ENCODE data around the gene ZDHHC9. TPM values are rescaled to one million over a fixed set of nuclear protein-coding genes. Genes with fewer than 3 reads are reported as not detected.
"Not testable (repeated sequence)": the region's sequence is repeated elsewhere in the genome, so short reads cannot be mapped to it uniquely, and the experiment has no call there.

The ZDHHC9 gene
- total RNA-seq, 2 experiments from 2014 or later = 3.0 to 4.1 TPM

- Histone ChIP-seq H3K27ac (ENCODE audit: low read depth in 1 of 2, low read length in 2 of 2) (no peak overlapping the region), H3K4me3 (ENCODE audit: low read length) (no peak overlapping the region), H3K9me3 (ENCODE audit: control insufficient read depth in 1 of 2, insufficient read depth in 1 of 2, low read length in 2 of 2) (no peaks in the 10 kb centered on the region), H3K36me3 (ENCODE audit: insufficient read depth, low read length) (no peaks in the 10 kb centered on the region), H3K4me1 (ENCODE audit: insufficient read depth, low read length) (no peaks in the 10 kb centered on the region), H3K27me3 (ENCODE audit: control insufficient read depth in 1 of 2, insufficient read depth in 2 of 2, low read length in 2 of 2) (no peaks in the 10 kb centered on the region)
- ChIA-PET POLR2A (no interaction called here), CTCF (no interaction called here)
- no peaks in the 10 kb centered on the region for H3K9me3 Mint-ChIP-seq
- intact Hi-C loops (cut with DNase I, micrococcal nuclease) = no loop called here
- no peaks in the 10 kb centered on the region for H3K36me3 Mint-ChIP-seq (ENCODE audit: low read depth)
- ATAC-seq (ENCODE audit: poor library complexity) (no peak), DNase-seq (no peak)
- no peak overlapping the region for H3K27ac Mint-ChIP-seq
- H3K4me1 Mint-ChIP-seq (ENCODE audit: low read depth) = no peaks in the 10 kb centered on the region
- no peaks in the 10 kb centered on the region for H3K27me3 Mint-ChIP-seq
- no peak for TF ChIP-seq CTCF (IDR thresholded peaks at IDR 0.05)
- no peak overlapping the region for H3K4me3 Mint-ChIP-seq
These were observed 32.0 kb upstream of the ZDHHC9 start for GRCh38 chrX:129875669-129876068.

- no peak overlapping the region for H3K4me3 Mint-ChIP-seq
- no peaks in the 10 kb centered on the region for H3K27me3 ChIP-seq (ENCODE audit: control insufficient read depth in 1 of 2, insufficient read depth in 2 of 2, low read length in 2 of 2)
- no peaks in the 10 kb centered on the region for H3K36me3 ChIP-seq (ENCODE audit: insufficient read depth, low read length)
- H3K9me3 ChIP-seq (ENCODE audit: control insufficient read depth in 1 of 2, insufficient read depth in 1 of 2, low read length in 2 of 2) = no peaks in the 10 kb centered on the region
- H3K27me3 Mint-ChIP-seq = no peaks in the 10 kb centered on the region
- H3K4me1 ChIP-seq (ENCODE audit: insufficient read depth, low read length) = no peaks in the 10 kb centered on the region
- CTCF ChIA-PET = interaction anchor here (0.7 kb wide), 1 partner anchor 146 kb away, joined by 3 read pairs; no protein-coding TSS in a partner anchor
- POLR2A ChIA-PET = no interaction called here
- intact Hi-C loops (cut with DNase I, micrococcal nuclease) = no loop called here
- H3K27ac Mint-ChIP-seq = no peak overlapping the region
- H3K4me3 ChIP-seq (ENCODE audit: low read length) = no peak overlapping the region
- no peaks in the 10 kb centered on the region for H3K9me3 Mint-ChIP-seq
- no peaks in the 10 kb centered on the region for H3K36me3 Mint-ChIP-seq (ENCODE audit: low read depth)
- no peak overlapping the region for H3K27ac ChIP-seq (ENCODE audit: low read depth in 1 of 2, low read length in 2 of 2)
- no peak for TF ChIP-seq CTCF (IDR thresholded peaks at IDR 0.05)
- no peaks in the 10 kb centered on the region for H3K4me1 Mint-ChIP-seq (ENCODE audit: low read depth)
- ATAC-seq (ENCODE audit: poor library complexity) = no peak
- no peak for DNase-seq
These were observed 28.8 kb upstream of the ZDHHC9 start for GRCh38 chrX:129872524-129872923.

GRCh38 chrX:129866321-129866720 lies 22.6 kb upstream of the ZDHHC9 start:
- CTCF ChIA-PET = interaction anchor here (0.6 kb wide), 1 partner anchor 400 kb away, joined by 3 read pairs; no protein-coding TSS in a partner anchor
- not testable (repeated sequence) for H3K4me1 Mint-ChIP-seq (ENCODE audit: low read depth); H3K9me3 Mint-ChIP-seq

GRCh38 chrX:129859134-129859533 lies 15.4 kb upstream of the ZDHHC9 start:
- ATAC-seq (ENCODE audit: poor library complexity); H3K27me3 ChIP-seq (ENCODE audit: control insufficient read depth in 1 of 2, insufficient read depth in 2 of 2, low read length in 2 of 2); intact Hi-C loops (cut with DNase I, micrococcal nuclease); DNase-seq; H3K4me3 Mint-ChIP-seq; H3K9me3 ChIP-seq (ENCODE audit: control insufficient read depth in 1 of 2, insufficient read depth in 1 of 2, low read length in 2 of 2); H3K36me3 Mint-ChIP-seq (ENCODE audit: low read depth); H3K27me3 Mint-ChIP-seq; H3K4me1 Mint-ChIP-seq (ENCODE audit: low read depth); POLR2A ChIA-PET; H3K4me3 ChIP-seq (ENCODE audit: low read length); H3K36me3 ChIP-seq (ENCODE audit: insufficient read depth, low read length); H3K27ac ChIP-seq (ENCODE audit: low read depth in 1 of 2, low read length in 2 of 2); H3K9me3 Mint-ChIP-seq; H3K27ac Mint-ChIP-seq; H3K4me1 ChIP-seq (ENCODE audit: insufficient read depth, low read length): not testable (repeated sequence)
- CTCF ChIA-PET = interaction anchor here (1.1 kb wide), 1 partner anchor 25 kb away, joined by 3 read pairs; no protein-coding TSS in a partner anchor

More at GRCh38 chrX:129866321-129866720, 22.6 kb upstream of the ZDHHC9 start:
- H3K27ac ChIP-seq (ENCODE audit: low read depth in 1 of 2, low read length in 2 of 2); DNase-seq; H3K27me3 ChIP-seq (ENCODE audit: control insufficient read depth in 1 of 2, insufficient read depth in 2 of 2, low read length in 2 of 2); H3K27ac Mint-ChIP-seq; H3K4me3 Mint-ChIP-seq; intact Hi-C loops (cut with DNase I, micrococcal nuclease); POLR2A ChIA-PET; H3K27me3 Mint-ChIP-seq; ATAC-seq (ENCODE audit: poor library complexity); H3K9me3 ChIP-seq (ENCODE audit: control insufficient read depth in 1 of 2, insufficient read depth in 1 of 2, low read length in 2 of 2); H3K36me3 Mint-ChIP-seq (ENCODE audit: low read depth); H3K36me3 ChIP-seq (ENCODE audit: insufficient read depth, low read length); H3K4me3 ChIP-seq (ENCODE audit: low read length); H3K4me1 ChIP-seq (ENCODE audit: insufficient read depth, low read length): not testable (repeated sequence)

GRCh38 chrX:129851825-129852224 lies 8.1 kb upstream of the ZDHHC9 start:
- CTCF ChIA-PET; H3K9me3 Mint-ChIP-seq; H3K36me3 Mint-ChIP-seq (ENCODE audit: low read depth); H3K27me3 ChIP-seq (ENCODE audit: control insufficient read depth in 1 of 2, insufficient read depth in 2 of 2, low read length in 2 of 2); H3K27ac Mint-ChIP-seq; intact Hi-C loops (cut with DNase I, micrococcal nuclease); H3K27me3 Mint-ChIP-seq; POLR2A ChIA-PET; H3K4me1 Mint-ChIP-seq (ENCODE audit: low read depth); H3K4me3 Mint-ChIP-seq; ATAC-seq (ENCODE audit: poor library complexity); DNase-seq; H3K36me3 ChIP-seq (ENCODE audit: insufficient read depth, low read length); H3K4me1 ChIP-seq (ENCODE audit: insufficient read depth, low read length); H3K27ac ChIP-seq (ENCODE audit: low read depth in 1 of 2, low read length in 2 of 2); H3K4me3 ChIP-seq (ENCODE audit: low read length); H3K9me3 ChIP-seq (ENCODE audit: control insufficient read depth in 1 of 2, insufficient read depth in 1 of 2, low read length in 2 of 2): not testable (repeated sequence)

All from CD4-positive, alpha-beta T cell (primary cell).